Type B pancreatic cell (in vitro differentiated cells): ENCODE results near the gene NR4A2. TPM values are rescaled to one million over a fixed set of nuclear protein-coding genes. Genes with fewer than 3 reads are reported as not detected.

Source experiments
- DNase-seq: peaks from one replicate; pipeline ENCODE4 v3.0.0; 2021; ENCODE audit warnings: mixed read lengths; ENCODE audit not compliant: unreplicated experiment; ENCODE audit errors: extremely low spot score
- H3K27ac Mint-ChIP-seq: 2 replicates; pipeline ENCODE4 v1.8.0; 2021; ENCODE audit warnings: mild to moderate bottlenecking, mixed read lengths
- H3K27me3 Mint-ChIP-seq: 2 replicates; pipeline ENCODE4 v1.8.0; 2021; ENCODE audit warnings: mixed read lengths
- H3K36me3 Mint-ChIP-seq: 2 replicates; pipeline ENCODE4 v1.8.0; 2021; ENCODE audit warnings: mixed read lengths
- H3K4me1 Mint-ChIP-seq: one replicate; pipeline ENCODE4 v1.8.0; 2021; ENCODE audit warnings: mixed read lengths; ENCODE audit not compliant: unreplicated experiment
- H3K4me3 Mint-ChIP-seq: 2 replicates; pipeline ENCODE4 v1.8.0; 2021; ENCODE audit warnings: mild to moderate bottlenecking, mixed read lengths
- H3K9me3 Mint-ChIP-seq: 2 replicates; pipeline ENCODE4 v1.8.0; 2021; ENCODE audit warnings: mixed read lengths
- total RNA-seq: library from RNA; stranded (reverse); gene quantifications from 2 replicates; pipeline ENCODE4 v1.2.1, GENCODE V29; 2021; ENCODE audit warnings: low replicate concordance
- TF ChIP-seq, protein P1 (sequence below): fragments of 200-600 bp; sonication (generic); conservative IDR thresholded peaks from 2 replicates; pipeline ENCODE4 v1.5.0; 2021; ENCODE audit warnings: antibody characterized with exemption, mild to moderate bottlenecking

NR4A2 gene
- total RNA-seq, 1 donor from 2014 or later: 4.4 TPM

- TF ChIP-seq, protein P1, sequence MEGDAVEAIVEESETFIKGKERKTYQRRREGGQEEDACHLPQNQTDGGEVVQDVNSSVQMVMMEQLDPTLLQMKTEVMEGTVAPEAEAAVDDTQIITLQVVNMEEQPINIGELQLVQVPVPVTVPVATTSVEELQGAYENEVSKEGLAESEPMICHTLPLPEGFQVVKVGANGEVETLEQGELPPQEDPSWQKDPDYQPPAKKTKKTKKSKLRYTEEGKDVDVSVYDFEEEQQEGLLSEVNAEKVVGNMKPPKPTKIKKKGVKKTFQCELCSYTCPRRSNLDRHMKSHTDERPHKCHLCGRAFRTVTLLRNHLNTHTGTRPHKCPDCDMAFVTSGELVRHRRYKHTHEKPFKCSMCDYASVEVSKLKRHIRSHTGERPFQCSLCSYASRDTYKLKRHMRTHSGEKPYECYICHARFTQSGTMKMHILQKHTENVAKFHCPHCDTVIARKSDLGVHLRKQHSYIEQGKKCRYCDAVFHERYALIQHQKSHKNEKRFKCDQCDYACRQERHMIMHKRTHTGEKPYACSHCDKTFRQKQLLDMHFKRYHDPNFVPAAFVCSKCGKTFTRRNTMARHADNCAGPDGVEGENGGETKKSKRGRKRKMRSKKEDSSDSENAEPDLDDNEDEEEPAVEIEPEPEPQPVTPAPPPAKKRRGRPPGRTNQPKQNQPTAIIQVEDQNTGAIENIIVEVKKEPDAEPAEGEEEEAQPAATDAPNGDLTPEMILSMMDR: no peak
- Mint-ChIP-seq H3K27me3 (peaks cover 32% of the 10 kb centered on the region), H3K4me1 (no peaks in the 10 kb centered on the region), H3K27ac (no peak overlapping the region), H3K36me3 (no peaks in the 10 kb centered on the region), H3K9me3 (no peaks in the 10 kb centered on the region), H3K4me3 (no peak overlapping the region)
- DNase-seq: no peak
Measured at GRCh38 chr2:156311976-156312375, 20.5 kb downstream of the NR4A2 start.

DNA sequence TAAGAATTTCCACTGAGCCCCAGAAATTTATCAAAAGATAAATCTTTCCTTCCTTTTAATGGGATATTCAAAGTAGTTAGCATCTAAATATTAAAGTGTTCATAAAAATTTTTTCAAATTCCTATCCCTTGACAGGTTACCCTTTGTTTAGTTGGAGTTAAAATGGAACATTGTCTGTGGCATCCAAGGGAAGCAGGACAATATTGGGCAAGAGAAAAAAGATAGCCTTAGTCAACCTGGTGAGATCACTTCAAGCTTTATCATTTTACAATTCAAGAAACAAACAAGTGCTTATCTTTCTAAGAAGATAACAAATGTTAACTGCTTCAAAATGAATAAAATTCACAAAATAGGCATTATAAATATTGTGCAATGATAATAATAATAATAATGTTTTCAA, 21.7 kb downstream of the NR4A2 start:
- Mint-ChIP-seq H3K27me3 (peaks cover 27% of the 10 kb centered on the region), H3K27ac (no peak overlapping the region), H3K4me3 (no peak overlapping the region), H3K9me3 (no peaks in the 10 kb centered on the region), H3K36me3 (no peaks in the 10 kb centered on the region), H3K4me1 (no peaks in the 10 kb centered on the region)
- TF ChIP-seq, protein P1: no peak
- DNase-seq: no peak

- Mint-ChIP-seq H3K27ac (no peak overlapping the region), H3K4me3 (no peak overlapping the region), H3K27me3 (peaks cover 26% of the 10 kb centered on the region), H3K36me3 (no peaks in the 10 kb centered on the region), H3K9me3 (no peaks in the 10 kb centered on the region), H3K4me1 (no peaks in the 10 kb centered on the region)
- TF ChIP-seq, protein P1: no peak
- DNase-seq: no peak
Measured at GRCh38 chr2:156309917-156310316, 22.6 kb downstream of the NR4A2 start.

DNA sequence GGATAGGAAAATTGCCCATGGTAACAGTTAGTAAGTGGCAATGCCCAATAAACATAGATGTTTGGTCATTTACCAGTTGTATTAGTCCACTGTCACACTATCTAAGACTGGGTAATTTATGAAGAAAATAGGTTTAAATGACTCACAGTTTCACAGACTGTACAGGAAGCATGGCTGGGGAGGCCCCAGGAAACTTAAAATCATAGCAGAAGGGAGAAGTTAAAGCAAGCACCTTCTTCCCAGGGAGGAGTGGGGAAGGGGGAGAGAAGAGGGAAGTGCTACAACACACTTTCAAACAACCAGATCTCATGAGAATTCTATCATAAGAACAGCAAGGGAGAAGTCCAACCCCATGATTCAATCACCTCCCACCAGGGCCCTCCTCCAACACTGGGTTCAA, 23.4 kb downstream of the NR4A2 start:
- Mint-ChIP-seq H3K9me3 (no peaks in the 10 kb centered on the region), H3K36me3 (no peaks in the 10 kb centered on the region), H3K4me3 (no peak overlapping the region), H3K27ac (no peak overlapping the region), H3K4me1 (no peaks in the 10 kb centered on the region), H3K27me3 (peaks cover 24% of the 10 kb centered on the region)
- DNase-seq: no peak
- TF ChIP-seq, protein P1: no peak

GRCh38 chr2:156306821-156307220, 25.7 kb downstream of the NR4A2 start:
- H3K4me1 Mint-ChIP-seq: no peaks in the 10 kb centered on the region
- H3K27ac Mint-ChIP-seq: no peak overlapping the region
- DNase-seq: no peak
- H3K27me3 Mint-ChIP-seq: peaks cover 12% of the 10 kb centered on the region
- no peaks in the 10 kb centered on the region for H3K36me3 Mint-ChIP-seq
- H3K9me3 Mint-ChIP-seq: no peaks in the 10 kb centered on the region
- TF ChIP-seq, protein P1: no peak
- no peak overlapping the region for H3K4me3 Mint-ChIP-seq

DNA sequence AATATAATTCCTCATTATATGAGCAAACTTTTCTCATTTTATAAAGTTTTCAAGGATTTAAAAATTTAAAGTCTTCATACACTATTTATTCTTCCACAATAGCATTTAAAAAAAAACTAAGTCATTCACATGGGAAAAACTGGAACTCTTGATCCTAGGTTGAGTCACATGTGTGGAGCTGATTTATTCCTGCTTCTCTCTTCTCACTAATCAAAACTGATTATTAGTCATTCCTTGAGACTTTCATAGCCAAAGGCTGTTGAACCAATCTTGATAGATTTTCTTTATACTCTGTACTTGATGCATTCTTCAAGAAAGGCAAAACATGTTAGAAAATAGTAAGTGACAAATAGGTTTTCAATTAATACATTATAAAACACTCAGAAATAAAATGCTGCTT, 27.4 kb downstream of the NR4A2 start:
- Mint-ChIP-seq H3K4me3 (no peak overlapping the region), H3K9me3 (peaks cover 1% of the 10 kb centered on the region), H3K27ac (no peak overlapping the region), H3K27me3 (peaks cover 11% of the 10 kb centered on the region), H3K36me3 (peaks cover under 1% of the 10 kb centered on the region), H3K4me1 (no peaks in the 10 kb centered on the region)
- DNase-seq: no peak
- TF ChIP-seq, protein P1: no peak
